ENCODE data around the gene WAS.

Gene WAS

GRCh38 chrX:48696301-48696908 is 12.8 kb downstream of the WAS start, which contains the start of gene SUV39H1:
Gene SUV39H1, plus strand, starts transcription at chrX:48696734. Its CDS starts 51 bp downstream, at chrX:48696785.
- DNase-seq (ENCODE audit: low read depth, low spot score): peak; percentile 19
- POLR2A ChIA-PET: interaction anchor here (0.6 to 1.4 kb wide), 3 partner anchors 20 to 202 kb away, joined by 3 to 5 read pairs (median 5); no protein-coding TSS in a partner anchor
- CTCF ChIA-PET: no interaction called here
- peak within 1 kb of the TSS; percentile 62 for H3K4me3 ChIP-seq (ENCODE audit: low read depth, low read length)
- no peak for TF ChIP-seq CTCF (IDR thresholded peaks at IDR 0.05; ENCODE audit: insufficient read depth, low read length, missing control alignments)

- TF ChIP-seq CTCF (IDR thresholded peaks at IDR 0.05; ENCODE audit: insufficient read depth, low read length, missing control alignments): no peak
- peak overlapping the region; percentile 59 for H3K4me3 ChIP-seq (ENCODE audit: low read depth, low read length)
- POLR2A ChIA-PET: interaction anchor here (0.6 to 1.4 kb wide), 3 partner anchors 21 to 201 kb away, joined by 3 to 5 read pairs (median 5); no protein-coding TSS in a partner anchor
- DNase-seq (ENCODE audit: low read depth, low spot score): no peak
- CTCF ChIA-PET: no interaction called here
These were observed 13.5 kb downstream of the WAS start for GRCh38 chrX:48696909-48697727.

GRCh38 chrX:48698306-48698705 is 14.7 kb downstream of the WAS start:
- TF ChIP-seq CTCF (IDR thresholded peaks at IDR 0.05; ENCODE audit: insufficient read depth, low read length, missing control alignments): no peak
- no peak for DNase-seq (ENCODE audit: low read depth, low spot score)
- ChIA-PET POLR2A (no interaction called here), CTCF (interaction anchor here (1.0 kb wide), 1 partner anchor 9 kb away, joined by 4 read pairs; no protein-coding TSS in a partner anchor)
- no peak overlapping the region for H3K4me3 ChIP-seq (ENCODE audit: low read depth, low read length)

DNA sequence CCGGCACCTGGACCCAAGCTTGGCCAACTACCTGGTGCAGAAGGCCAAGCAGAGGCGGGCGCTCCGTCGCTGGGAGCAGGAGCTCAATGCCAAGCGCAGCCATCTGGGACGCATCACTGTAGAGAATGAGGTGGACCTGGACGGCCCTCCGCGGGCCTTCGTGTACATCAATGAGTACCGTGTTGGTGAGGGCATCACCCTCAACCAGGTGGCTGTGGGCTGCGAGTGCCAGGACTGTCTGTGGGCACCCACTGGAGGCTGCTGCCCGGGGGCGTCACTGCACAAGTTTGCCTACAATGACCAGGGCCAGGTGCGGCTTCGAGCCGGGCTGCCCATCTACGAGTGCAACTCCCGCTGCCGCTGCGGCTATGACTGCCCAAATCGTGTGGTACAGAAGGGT is 16.6 kb downstream of the WAS start:
- no peak for DNase-seq (ENCODE audit: low read depth, low spot score)
- no peak for TF ChIP-seq CTCF (IDR thresholded peaks at IDR 0.05; ENCODE audit: insufficient read depth, low read length, missing control alignments)
- POLR2A ChIA-PET: no interaction called here
- no peak overlapping the region for H3K4me3 ChIP-seq (ENCODE audit: low read depth, low read length)
- CTCF ChIA-PET: interaction anchor here (0.6 kb wide), 1 partner anchor 43 kb away, joined by 3 read pairs; no protein-coding TSS in a partner anchor

GRCh38 chrX:48700951-48701653 is 17.5 kb downstream of the WAS start:
- POLR2A ChIA-PET: no interaction called here
- H3K4me3 ChIP-seq (ENCODE audit: low read depth, low read length): no peak overlapping the region
- TF ChIP-seq CTCF (IDR thresholded peaks at IDR 0.05; ENCODE audit: insufficient read depth, low read length, missing control alignments): no peak
- CTCF ChIA-PET: interaction anchor here (0.6 kb wide), 1 partner anchor 42 kb away, joined by 3 read pairs; no protein-coding TSS in a partner anchor
- DNase-seq (ENCODE audit: low read depth, low spot score): no peak
